HepG2 (cell line): Measurements from ENCODE around the gene GAN. TPM values are rescaled to one million over a fixed set of nuclear protein-coding genes. Genes with fewer than 3 reads are reported as not detected.

Experiments used
- AKNA ChIP-seq: sonication (generic); formaldehyde crosslinking; IDR thresholded peaks from 2 replicates; pipeline ENCODE4 v1.4.0; 2020; ENCODE audit warnings: missing genetic modification reagents, borderline replicate concordance
- BCL6 ChIP-seq: IDR thresholded peaks from 2 replicates; pipeline ENCODE4 v1.6.1; 2016; ENCODE audit warnings: missing genetic modification reagents, missing compliant biosample characterization
- DBP ChIP-seq: sonication (generic); formaldehyde crosslinking; IDR thresholded peaks from 2 replicates; pipeline ENCODE4 v1.4.0; 2020; ENCODE audit warnings: missing genetic modification reagents; ENCODE audit errors: not compliant biosample characterization
- FOSL2 ChIP-seq: sonication (generic); formaldehyde crosslinking; IDR thresholded peaks from 2 replicates; pipeline ENCODE4 v1.4.0; 2020; ENCODE audit warnings: missing genetic modification reagents
- HDAC1 ChIP-seq: sonication (generic); formaldehyde crosslinking; IDR thresholded peaks from 2 replicates; pipeline ENCODE4 v1.5.1; 2020; ENCODE audit warnings: mild to moderate bottlenecking, missing genetic modification reagents
- HMG20A ChIP-seq: IDR thresholded peaks from 2 replicates; pipeline ENCODE4 v1.6.1; 2016; ENCODE audit warnings: borderline replicate concordance
- HNF1A ChIP-seq, 2 experiments: sonication (generic) in 1 of 2; formaldehyde crosslinking in 1 of 2; IDR thresholded peaks; 2 replicates each; pipeline versions ENCODE4 v1.4.0 to v1.6.1; 2016 to 2020; ENCODE audit warnings: borderline replicate concordance in 1 of 2, low read depth in 1 of 2, mild to moderate bottlenecking in 1 of 2, missing genetic modification reagents in 1 of 2
- HNF4A ChIP-seq: sonication (generic); formaldehyde crosslinking; IDR thresholded peaks from 2 replicates; pipeline ENCODE4 v1.4.0; 2020; ENCODE audit warnings: missing genetic modification reagents
- HOXA7 ChIP-seq: sonication (generic); formaldehyde crosslinking; IDR thresholded peaks from 2 replicates; pipeline ENCODE4 v1.8.1; 2022; ENCODE audit warnings: mild to moderate bottlenecking, missing genetic modification reagents, moderate library complexity
- IKZF5 ChIP-seq: IDR thresholded peaks from 2 replicates; pipeline ENCODE4 v1.6.1; 2018; ENCODE audit warnings: missing genetic modification reagents, mild to moderate bottlenecking, missing compliant biosample characterization
- MYC ChIP-seq: sonication (generic); formaldehyde crosslinking; IDR thresholded peaks from 2 replicates; pipeline ENCODE4 v1.9.0; 2021; ENCODE audit warnings: missing genetic modification reagents, borderline replicate concordance
- NFE2L2 ChIP-seq: fragments of 150-350 bp; IDR thresholded peaks from 2 replicates; pipeline ENCODE4 v1.6.1; 2014; ENCODE audit warnings: low read length
- RARA ChIP-seq: IDR thresholded peaks from 2 replicates; pipeline ENCODE4 v1.6.1; 2016; ENCODE audit warnings: missing genetic modification reagents, missing compliant biosample characterization
- RXRA ChIP-seq: sonication (generic); formaldehyde crosslinking; IDR thresholded peaks from 2 replicates; pipeline ENCODE4 v1.5.1; 2020; ENCODE audit warnings: missing genetic modification reagents
- TBP ChIP-seq: sonication (generic); formaldehyde crosslinking; IDR thresholded peaks from 2 replicates; pipeline ENCODE4 v1.5.0; 2020; ENCODE audit warnings: missing genetic modification reagents
- TFE3 ChIP-seq: IDR thresholded peaks from 2 replicates; pipeline ENCODE4 v1.6.1; 2016
- ZNF263 ChIP-seq: sonication (generic); formaldehyde crosslinking; IDR thresholded peaks from 2 replicates; pipeline ENCODE4 v1.4.0; 2020; ENCODE audit warnings: missing genetic modification reagents
- ZSCAN22 ChIP-seq: sonication (generic); formaldehyde crosslinking; IDR thresholded peaks from 2 replicates; pipeline ENCODE4 v1.4.0; 2020; ENCODE audit warnings: mild to moderate bottlenecking, missing genetic modification reagents
- polyA plus RNA-seq, 8 experiments: library from polyadenylated mRNA; depleted of rRNA in 3 of 8; stranded (reverse) in 7 of 8; unstranded in 1 of 8; fragments of >200 nt; fragmentation: Illumina TruSeq in 4 of 8; extraction: Trizol in 4 of 8; gene quantifications; 2 replicates each; pipeline versions ENCODE4 v1.2.1 to v1.2.3, GENCODE V29; 2011 to 2016; ENCODE audit warnings: low read depth in 4 of 8, missing spikeins in 1 of 8, mixed read lengths in 1 of 8; ENCODE audit not compliant: insufficient read depth in 1 of 8
- total RNA-seq, 5 experiments: library from RNA; depleted of rRNA; stranded (reverse); fragments of >200 nt; fragmentation: Illumina TruSeq; extraction: Trizol; gene quantifications; 2 replicates each; pipeline ENCODE4 v1.2.3, GENCODE V29; 2016; ENCODE audit warnings: low read depth in 1 of 5

The GAN gene
- total and polyA plus RNA-seq, 2 of the 13 experiments (the other 11 are each of a cell fraction or from before 2014, with no cell fraction given): 4.3 to 11.0 TPM

- no peak for TF ChIP-seq TBP (CRISPR knock-in tag)
- TF ChIP-seq ZSCAN22 (CRISPR knock-in tag): peak; percentile 92
- TF ChIP-seq FOSL2 (CRISPR knock-in tag): peak; percentile 98
- 0 out of 2 replicates have a peak, but pooled peaks have one; percentile 14 for TF ChIP-seq BCL6 (CRISPR knock-in tag)
- TF ChIP-seq NFE2L2: peak; percentile 97
- peak; percentile 48 for TF ChIP-seq HNF4A
- TF ChIP-seq HOXA7 (CRISPR knock-in tag): no peak
- peak; percentile 37 for TF ChIP-seq DBP
- no peak for TF ChIP-seq AKNA
- TF ChIP-seq ZNF263: peak; percentile 96
- 0 out of 2 replicates have a peak, but pooled peaks have one; percentile 19 for TF ChIP-seq HNF1A (IDR thresholded peaks at IDR 0.05; ENCODE audit: low read depth)
- no peak for TF ChIP-seq HNF1A (CRISPR knock-in tag; IDR thresholded peaks at IDR 0.05; ENCODE audit: borderline replicate concordance)
- TF ChIP-seq HDAC1: 0 out of 2 replicates have a peak, but pooled peaks have one; percentile 24
- TF ChIP-seq TFE3 (CRISPR knock-in tag): peak; percentile 24; the same call in 1 of the 2 replicates
- peak; percentile 44; the same call in 1 of the 2 replicates for TF ChIP-seq RARA
- TF ChIP-seq MYC (CRISPR knock-in tag): 0 out of 2 replicates have a peak, but pooled peaks have one; percentile 31
- TF ChIP-seq RXRA: peak; percentile 57; the same call in 1 of the 2 replicates
- TF ChIP-seq IKZF5 (CRISPR knock-in tag): peak; percentile 57; the same call in 1 of the 2 replicates
- TF ChIP-seq HMG20A: peak; percentile 29; the same call in 1 of the 2 replicates
Measured at GRCh38 chr16:81405702-81406113, 90.9 kb downstream of the GAN start (continued).
